GM19455 (cell line): Measurements from ENCODE around the gene DNM3.

ENCODE experiments used
- ATAC-seq: cut with Tn5 transposase; IDR thresholded peaks from one replicate; pipeline ENCODE4 v1.9.1; 2021; ENCODE audit not compliant: unreplicated experiment

Gene DNM3

DNA sequence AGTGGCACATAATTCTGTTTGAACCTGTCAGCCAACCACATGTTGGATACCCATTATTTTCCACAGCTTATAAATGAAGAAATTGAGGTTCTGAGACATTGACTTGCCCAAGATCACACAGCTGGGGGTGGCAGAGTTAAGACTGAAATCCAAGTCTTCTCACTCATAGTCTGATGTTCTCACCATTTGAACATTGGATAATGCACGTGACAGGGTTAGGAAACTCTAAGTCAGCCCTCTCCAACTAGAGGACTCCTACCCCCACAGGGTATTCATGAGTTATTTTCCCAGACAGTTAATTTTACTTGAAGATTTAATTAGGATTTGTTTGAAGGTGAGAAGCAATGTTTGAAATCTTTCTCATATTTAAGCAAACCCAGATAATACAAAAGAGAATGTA lies 541.1 kb downstream of the DNM3 start:
- ATAC-seq: no peak

DNA sequence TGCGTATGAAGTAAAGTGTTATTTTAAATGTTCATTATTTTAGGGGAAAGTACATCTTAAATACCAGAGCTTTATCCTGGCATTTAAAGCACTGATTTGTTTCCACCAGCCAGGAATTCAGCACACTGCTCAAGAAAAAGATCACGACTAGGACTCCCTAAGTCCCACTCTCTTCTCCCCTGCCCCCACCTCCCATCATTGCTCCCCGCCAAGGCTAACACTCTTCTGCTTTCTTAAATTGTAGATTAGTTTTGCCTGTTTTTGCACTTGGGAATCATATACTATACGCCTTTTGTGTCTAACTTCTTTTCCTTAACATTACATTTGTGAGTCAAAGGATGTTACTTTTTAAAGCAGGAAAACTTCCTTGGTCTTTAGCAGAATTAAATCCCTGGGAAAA lies 541.7 kb downstream of the DNM3 start:
- no peak for ATAC-seq

GRCh38 chr1:172383536-172383935 lies 542.2 kb downstream of the DNM3 start:
- no peak for ATAC-seq

DNA sequence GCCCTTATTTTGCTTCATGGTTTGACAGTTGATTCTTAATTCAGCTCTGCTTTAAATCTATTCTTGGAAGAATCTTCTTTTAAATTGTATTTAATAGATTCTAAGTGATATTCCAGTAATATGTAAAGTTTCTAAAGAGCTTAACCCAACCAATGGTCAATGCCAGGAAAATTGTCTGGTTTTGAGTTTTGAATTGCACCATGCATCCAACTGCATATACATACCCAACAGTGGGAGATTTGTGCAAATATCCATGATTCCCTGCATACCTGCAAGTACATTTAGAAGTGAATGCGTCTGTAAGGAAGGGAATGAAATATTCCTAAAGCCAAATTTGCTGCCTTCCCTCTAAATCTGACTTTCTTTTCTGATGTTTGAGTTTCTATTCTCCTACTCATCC lies 543.4 kb downstream of the DNM3 start:
- ATAC-seq: no peak

DNA sequence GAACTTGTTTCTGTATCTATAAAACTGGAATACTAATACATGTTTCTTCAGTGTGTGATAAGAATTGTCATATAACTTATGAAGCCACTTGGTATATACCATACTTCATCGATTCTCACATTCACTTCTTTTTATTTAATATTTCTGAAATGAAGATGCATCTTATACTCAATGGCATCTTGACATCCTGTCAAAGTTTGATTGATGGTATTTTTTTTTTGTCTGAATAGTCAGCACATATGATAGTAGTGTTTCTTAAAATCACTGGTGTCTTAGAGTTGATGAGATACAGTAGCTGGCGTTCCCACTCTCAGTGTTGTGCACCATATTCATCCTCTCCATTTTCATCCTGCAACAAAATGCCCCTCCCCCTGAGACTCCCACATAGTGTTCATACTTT lies 544.7 kb downstream of the DNM3 start:
- ATAC-seq: no peak

DNA sequence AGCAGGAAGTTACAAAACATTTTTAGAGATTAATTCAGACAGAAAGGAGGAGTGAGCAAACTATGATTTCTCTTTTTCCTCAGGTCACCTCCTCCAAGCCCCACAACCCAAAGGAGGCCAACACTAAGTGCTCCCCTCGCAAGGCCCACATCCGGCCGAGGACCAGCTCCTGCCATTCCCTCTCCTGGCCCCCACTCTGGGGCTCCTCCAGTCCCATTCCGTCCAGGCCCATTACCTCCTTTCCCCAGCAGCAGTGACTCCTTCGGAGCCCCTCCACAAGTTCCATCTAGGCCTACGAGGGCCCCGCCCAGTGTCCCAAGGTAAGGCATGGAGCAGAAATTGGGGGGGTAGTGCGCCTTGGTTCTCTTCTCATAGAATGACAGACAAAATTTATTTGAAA lies 547.2 kb downstream of the DNM3 start:
- ATAC-seq: no peak

DNA sequence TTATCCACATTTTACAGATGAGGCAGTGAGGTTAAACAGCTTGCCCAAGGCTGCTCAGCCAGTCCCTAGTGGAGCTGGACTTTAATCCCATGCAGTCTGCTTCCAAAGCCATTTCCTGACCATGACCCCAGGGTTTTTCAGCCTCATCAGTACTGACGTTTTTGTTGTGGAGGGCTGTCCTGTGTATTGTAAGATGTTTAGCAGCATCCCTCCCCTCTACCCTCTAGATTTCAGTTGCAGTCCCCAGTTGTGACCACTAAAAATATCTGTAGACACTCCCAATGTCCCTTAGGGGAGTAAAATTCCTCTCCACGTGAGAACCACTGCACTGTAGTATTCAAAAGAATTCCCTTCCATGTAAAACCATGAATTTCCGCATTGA lies 549.0 kb downstream of the DNM3 start:
- peak; percentile 3 for ATAC-seq

- ATAC-seq: peak; percentile 65
Measured at GRCh38 chr1:172390683-172391551, 549.6 kb downstream of the DNM3 start.

DNA sequence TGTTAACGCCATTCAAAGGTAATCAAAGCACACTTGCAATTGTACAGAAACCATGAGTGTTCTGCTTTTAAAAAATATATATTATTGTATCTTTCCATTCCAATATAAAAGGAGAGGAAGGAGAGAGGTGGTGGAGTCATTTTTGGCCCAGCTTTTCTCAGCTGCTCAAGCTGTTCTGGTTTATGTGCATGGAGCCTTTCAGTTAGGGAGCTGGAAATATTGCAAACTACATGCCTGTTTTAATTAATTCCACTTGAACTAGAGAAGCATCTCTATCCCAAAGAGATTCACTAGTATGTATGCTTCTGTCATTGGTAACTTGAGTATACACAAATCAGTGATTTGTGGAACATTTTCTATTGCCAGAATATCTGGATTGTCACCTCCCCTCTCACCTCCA lies 550.7 kb downstream of the DNM3 start:
- no peak for ATAC-seq

DNA sequence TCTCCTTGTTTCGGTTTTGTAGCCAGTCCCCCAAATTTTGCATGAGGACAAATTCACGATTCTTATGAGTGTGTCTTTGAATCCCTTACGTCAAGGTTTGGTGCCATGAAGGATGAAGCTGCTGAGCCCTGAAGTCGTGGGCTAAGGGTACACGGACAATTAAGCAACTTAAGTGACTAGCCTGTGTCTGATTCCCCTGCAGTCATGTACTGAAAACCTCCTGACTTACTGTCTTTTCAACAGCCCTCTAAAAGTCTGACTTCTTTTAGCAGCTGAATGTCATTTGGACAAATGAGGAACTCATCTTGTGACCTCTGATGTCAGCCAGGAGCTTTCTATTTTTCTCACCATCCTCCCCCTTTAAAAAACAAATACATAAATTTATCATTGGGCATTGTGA lies 552.1 kb downstream of the DNM3 start:
- no peak for ATAC-seq

DNA sequence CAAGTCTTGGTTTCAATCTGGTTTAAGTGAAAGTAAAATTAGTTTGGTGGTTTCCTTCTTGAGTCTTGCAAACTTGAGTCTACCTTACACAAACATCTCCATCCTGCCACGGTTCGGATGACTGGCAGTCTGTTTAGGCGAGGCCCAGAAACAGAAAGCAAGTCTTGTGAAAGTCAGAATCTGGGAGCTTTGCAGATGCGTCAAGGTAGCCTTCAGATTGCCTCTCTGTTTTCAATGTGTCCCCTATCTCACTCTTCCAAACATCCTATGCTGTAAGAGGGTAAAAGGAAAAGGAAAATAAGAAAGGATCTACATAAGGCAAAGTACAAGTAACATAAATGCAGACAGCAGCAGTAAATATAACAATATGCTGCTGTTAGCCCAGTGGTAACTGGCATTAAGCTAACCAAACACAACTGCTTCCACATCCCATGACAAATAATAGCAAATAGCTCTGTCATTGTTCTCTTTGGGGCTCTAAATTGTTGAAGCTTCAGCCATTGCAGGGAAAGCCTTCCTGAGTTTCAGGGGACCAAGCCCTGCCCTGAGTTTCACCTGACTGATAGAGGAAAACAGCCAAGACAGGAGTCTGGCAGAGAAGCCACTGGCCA lies 552.9 kb downstream of the DNM3 start:
- ATAC-seq: peak; percentile 77

- no peak for ATAC-seq
Measured at GRCh38 chr1:172394811-172395210, 553.5 kb downstream of the DNM3 start.

GRCh38 chr1:172395576-172395975 lies 554.3 kb downstream of the DNM3 start:
- ATAC-seq: no peak

GRCh38 chr1:172397221-172397620 lies 555.9 kb downstream of the DNM3 start:
- no peak for ATAC-seq

GRCh38 chr1:172397633-172398032 lies 556.3 kb downstream of the DNM3 start:
- ATAC-seq: no peak

GRCh38 chr1:172398193-172398592 lies 556.9 kb downstream of the DNM3 start:
- ATAC-seq: no peak

DNA sequence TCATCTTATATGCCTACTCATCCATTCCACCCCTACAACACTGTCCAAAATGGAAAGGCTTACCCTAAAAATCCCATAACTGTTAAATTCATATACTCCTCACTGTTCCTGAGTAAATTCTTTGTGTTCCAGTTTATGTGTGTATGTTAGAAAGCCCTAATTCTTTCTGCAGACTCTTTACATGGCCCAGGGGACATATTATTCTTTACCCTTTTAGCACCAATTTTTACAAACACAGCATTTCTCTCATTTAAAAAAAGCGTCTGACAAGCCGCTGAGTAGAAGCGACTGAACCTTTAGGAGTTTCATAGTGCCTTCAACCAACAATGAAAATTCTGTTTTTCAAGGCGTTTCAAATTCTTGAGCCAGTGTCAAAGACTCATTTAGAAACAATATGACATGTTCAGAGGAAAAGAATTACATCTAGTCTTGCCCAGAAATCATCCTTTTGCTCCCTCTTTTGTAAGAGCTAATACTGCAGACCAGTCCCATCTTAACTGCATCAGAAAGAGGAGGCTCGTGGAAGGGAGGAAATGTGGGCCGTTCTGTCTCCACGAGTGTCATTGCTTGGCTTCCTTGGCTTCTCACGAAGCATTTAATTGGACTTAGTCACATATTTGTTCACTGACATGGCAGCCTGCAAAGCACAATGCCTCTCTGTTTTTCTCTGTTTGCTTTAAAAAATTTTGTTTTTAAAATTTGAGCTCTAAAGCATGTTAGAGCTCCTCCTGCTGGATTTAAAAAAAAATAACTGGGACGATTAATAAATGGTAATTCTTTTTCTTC lies 557.9 kb downstream of the DNM3 start:
- no peak for ATAC-seq

DNA sequence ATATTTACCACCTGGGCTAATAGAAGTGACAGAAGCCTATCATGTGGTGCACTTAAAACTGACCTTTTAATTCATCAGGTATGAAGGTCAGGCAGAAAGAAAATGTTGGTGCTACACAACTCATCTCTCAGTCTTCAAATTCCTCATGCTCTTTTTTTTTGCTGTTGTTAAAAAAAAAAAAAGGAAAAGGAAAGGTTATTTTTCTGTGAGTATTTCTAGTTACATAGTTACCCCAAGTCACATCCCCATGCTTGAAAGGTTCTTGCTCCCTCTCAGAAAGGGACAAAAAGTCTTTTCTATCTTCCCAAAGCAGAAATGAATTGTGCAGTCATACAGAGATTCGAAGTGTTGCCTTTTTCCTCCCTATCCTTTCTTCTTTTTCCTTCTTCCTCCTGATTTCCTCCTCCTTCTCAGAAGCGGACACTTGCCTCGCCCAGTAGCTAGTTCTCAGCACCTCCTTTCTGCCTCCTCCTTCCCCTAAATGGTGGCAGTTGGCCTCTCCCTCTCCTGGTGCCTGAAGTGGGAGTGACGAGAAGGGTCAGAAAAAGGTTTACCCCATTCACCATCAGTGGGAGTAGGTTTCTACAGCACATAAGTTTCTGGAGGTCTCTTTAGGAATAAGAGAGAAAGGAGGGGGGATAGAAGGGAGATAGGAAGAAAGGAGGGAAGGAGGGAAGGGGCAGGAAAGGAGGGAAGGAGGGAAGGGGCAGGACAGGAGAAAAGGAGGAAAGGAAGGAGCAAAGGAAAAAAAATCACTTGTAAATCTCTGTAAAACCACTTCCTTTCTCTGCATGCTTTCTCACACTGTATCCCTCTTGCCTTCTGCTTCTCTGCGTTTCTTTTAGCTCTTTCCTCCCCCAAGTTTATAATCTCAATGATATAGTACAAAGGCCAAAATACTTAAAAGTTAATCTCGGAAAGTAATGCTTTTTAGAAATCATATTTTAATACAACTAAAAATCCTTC lies 558.7 kb downstream of the DNM3 start:
- ATAC-seq: no peak

DNA sequence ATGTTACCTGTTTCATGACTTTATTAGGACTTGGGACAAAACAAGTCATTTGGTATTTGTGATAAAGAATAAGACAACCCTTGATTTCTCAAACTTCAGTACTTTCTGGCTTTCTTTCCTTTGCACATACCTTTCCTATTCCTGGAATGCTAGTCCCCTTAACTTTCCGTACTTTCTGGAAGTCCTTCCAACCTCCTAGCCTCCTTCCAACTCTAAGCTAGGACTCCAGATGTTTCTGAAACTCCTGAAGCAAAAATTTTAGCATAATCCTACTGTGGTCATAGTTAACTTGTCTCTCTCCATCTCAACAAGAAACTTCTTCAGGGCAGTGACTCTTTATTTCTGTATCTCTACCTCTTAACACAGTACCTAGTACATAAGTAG lies 559.4 kb downstream of the DNM3 start:
- ATAC-seq: no peak

DNA sequence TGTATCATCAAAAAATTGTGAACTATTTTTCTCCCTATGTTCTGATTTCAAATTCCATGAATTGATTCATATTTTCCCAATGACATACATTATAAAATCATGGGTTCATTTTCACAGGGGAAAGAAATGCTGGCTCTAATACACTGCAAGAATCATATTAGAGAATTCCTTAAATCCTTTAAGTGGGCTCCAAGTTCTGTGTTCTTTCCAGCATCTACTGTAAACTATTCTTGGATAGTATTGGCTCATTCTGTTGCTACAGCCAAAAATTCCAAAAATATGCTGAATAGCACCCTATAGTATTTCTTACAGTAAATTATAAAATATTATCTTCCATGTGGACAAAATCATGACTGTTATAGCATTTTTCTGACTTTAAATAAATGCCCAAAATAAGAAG lies 560.2 kb downstream of the DNM3 start:
- ATAC-seq: no peak

DNA sequence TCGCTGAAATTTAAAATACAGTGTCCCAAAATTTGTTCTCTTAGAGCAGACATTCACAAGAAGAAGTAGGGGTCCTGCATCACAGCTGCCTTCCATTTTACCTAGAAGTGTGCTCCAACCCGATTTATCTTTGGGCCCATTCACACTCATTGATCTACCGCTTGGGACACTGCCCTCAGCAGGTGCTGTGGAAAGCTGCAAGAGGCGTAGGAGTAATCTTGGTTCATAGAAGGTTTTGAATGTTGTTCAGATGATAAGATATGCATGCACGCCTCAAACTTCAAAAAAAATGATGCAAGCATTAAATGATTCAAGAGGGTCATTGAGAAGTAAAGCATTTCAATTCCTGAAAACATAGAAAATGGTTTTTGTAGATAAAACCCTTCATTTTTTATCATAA lies 560.6 kb downstream of the DNM3 start:
- ATAC-seq: no peak
